T-helper 2 cell treated with Interferon-gamma antibody and Interleukin-4, amounts not matched to agents 100 ng/mL and 5 ng/mL, for 36 hours (primary cell): Measurements from ENCODE around the gene HMCN2. TPM values are rescaled to one million over a fixed set of nuclear protein-coding genes. Genes with fewer than 3 reads are reported as not detected.
"Not testable (repeated sequence)": the region's sequence is repeated elsewhere in the genome, so short reads cannot be mapped to it uniquely, and the experiment has no call there.

Source experiments
- intact Hi-C: fragments of 100-400 bp; cut with micrococcal nuclease; formaldehyde crosslinking; loops from one replicate; pipeline ENCODE4 v1.15.1; 2023
- total RNA-seq: library from RNA; stranded (reverse); gene quantifications from 2 replicates; pipeline ENCODE4 v1.2.3, GENCODE V29; 2022

The HMCN2 gene
- total RNA-seq, 1 donor from 2014 or later = not detected

- intact Hi-C loops = no loop called here
These were observed 163.8 kb downstream of the HMCN2 start for GRCh38 chr9:130429381-130429780.

GRCh38 chr9:130429831-130430230 lies 164.3 kb downstream of the HMCN2 start:
- intact Hi-C loops = no loop called here

GRCh38 chr9:130430232-130430631 lies 164.7 kb downstream of the HMCN2 start:
- intact Hi-C loops = no loop called here

GRCh38 chr9:130430734-130431535 lies 165.4 kb downstream of the HMCN2 start:
- intact Hi-C loops = no loop called here

- intact Hi-C loops = no loop called here
These were observed 166.2 kb downstream of the HMCN2 start for GRCh38 chr9:130431536-130432303.

- intact Hi-C loops = no loop called here
These were observed 166.8 kb downstream of the HMCN2 start for GRCh38 chr9:130432362-130432761.

GRCh38 chr9:130432796-130433167 lies 167.2 kb downstream of the HMCN2 start:
- intact Hi-C loops = no loop called here

GRCh38 chr9:130433168-130433946 lies 167.8 kb downstream of the HMCN2 start:
- intact Hi-C loops = no loop called here

GRCh38 chr9:130433947-130434262 lies 168.3 kb downstream of the HMCN2 start:
- intact Hi-C loops = no loop called here

- intact Hi-C loops = not testable (repeated sequence)
These were observed 169.1 kb downstream of the HMCN2 start for GRCh38 chr9:130434656-130435055.

- intact Hi-C loops = no loop called here
These were observed 171.6 kb downstream of the HMCN2 start for GRCh38 chr9:130437011-130437789.

GRCh38 chr9:130438382-130438981 lies 172.9 kb downstream of the HMCN2 start:
- intact Hi-C loops = no loop called here

GRCh38 chr9:130441031-130441430 lies 175.5 kb downstream of the HMCN2 start:
- intact Hi-C loops = no loop called here

GRCh38 chr9:130442746-130443455 lies 177.3 kb downstream of the HMCN2 start:
- intact Hi-C loops = no loop called here

GRCh38 chr9:130443456-130443801 lies 177.9 kb downstream of the HMCN2 start:
- intact Hi-C loops = no loop called here

- intact Hi-C loops = no loop called here
These were observed 178.4 kb downstream of the HMCN2 start for GRCh38 chr9:130443840-130444492.

- intact Hi-C loops = no loop called here
These were observed 179.1 kb downstream of the HMCN2 start, which contains the start of gene ASS1 for GRCh38 chr9:130444565-130445221. Gene ASS1 (plus strand): TSS chr9:130444961. CDS start chr9:130452229, 7,268 bp downstream.

GRCh38 chr9:130445268-130445983 lies 179.9 kb downstream of the HMCN2 start:
- intact Hi-C loops = no loop called here
